Endothelial cell (in vitro differentiated cells): ENCODE data around the gene ZCCHC18. TPM values are rescaled to one million over a fixed set of nuclear protein-coding genes. Genes with fewer than 3 reads are reported as not detected.
A peak's percentile ranks its signal among the peaks of the same experiment; 100 is the strongest.

Experiments used
- DNase-seq: peaks from one replicate; pipeline ENCODE4 v3.0.0; 2021; ENCODE audit warnings: low spot score
- H3K27ac Mint-ChIP-seq: one replicate; pipeline ENCODE4 v1.8.0; 2021; ENCODE audit warnings: mixed read lengths, inconsistent platforms; ENCODE audit not compliant: unreplicated experiment
- H3K27me3 Mint-ChIP-seq: one replicate; pipeline ENCODE4 v1.8.0; 2021; ENCODE audit warnings: mild to moderate bottlenecking, moderate library complexity, mixed read lengths, inconsistent platforms; ENCODE audit not compliant: unreplicated experiment
- H3K36me3 Mint-ChIP-seq: one replicate; pipeline ENCODE4 v1.8.0; 2021; ENCODE audit warnings: mild to moderate bottlenecking, low read depth, mixed read lengths, inconsistent platforms; ENCODE audit not compliant: unreplicated experiment
- H3K4me1 Mint-ChIP-seq: one replicate; pipeline ENCODE4 v1.8.0; 2021; ENCODE audit warnings: mild to moderate bottlenecking, mixed read lengths, inconsistent platforms; ENCODE audit not compliant: unreplicated experiment
- H3K4me3 Mint-ChIP-seq: one replicate; pipeline ENCODE4 v1.8.0; 2021; ENCODE audit warnings: mild to moderate bottlenecking, mixed read lengths, inconsistent platforms; ENCODE audit not compliant: unreplicated experiment
- H3K9me3 Mint-ChIP-seq: one replicate; pipeline ENCODE4 v1.8.0; 2021; ENCODE audit warnings: mixed read lengths, inconsistent platforms; ENCODE audit not compliant: unreplicated experiment
- total RNA-seq: library from RNA; stranded (reverse); fragmentation: NEBNext Ultra II Directional; extraction: Animal tissue kit (Norgen Biotek cat#: 25700); gene quantifications from one replicate; pipeline ENCODE4 v1.2.1, GENCODE V29; 2021; ENCODE audit not compliant: unreplicated experiment
- TF ChIP-seq, protein P1 (sequence below): fragments of 200-600 bp; sonication (generic); IDR thresholded peaks from one replicate; pipeline ENCODE4 v1.5.0; 2021; ENCODE audit warnings: antibody characterized with exemption; ENCODE audit not compliant: unreplicated experiment

The ZCCHC18 gene
- total RNA-seq, 1 donor from 2014 or later: 3.6 TPM

- DNase-seq: no peak
- no peaks in the 10 kb centered on the region for H3K36me3 Mint-ChIP-seq
These were observed 6.4 kb downstream of the ZCCHC18 start for GRCh38 chrX:104118765-104119164.

GRCh38 chrX:104122829-104123228 lies 10.5 kb downstream of the ZCCHC18 start:
- TF ChIP-seq, protein P1, sequence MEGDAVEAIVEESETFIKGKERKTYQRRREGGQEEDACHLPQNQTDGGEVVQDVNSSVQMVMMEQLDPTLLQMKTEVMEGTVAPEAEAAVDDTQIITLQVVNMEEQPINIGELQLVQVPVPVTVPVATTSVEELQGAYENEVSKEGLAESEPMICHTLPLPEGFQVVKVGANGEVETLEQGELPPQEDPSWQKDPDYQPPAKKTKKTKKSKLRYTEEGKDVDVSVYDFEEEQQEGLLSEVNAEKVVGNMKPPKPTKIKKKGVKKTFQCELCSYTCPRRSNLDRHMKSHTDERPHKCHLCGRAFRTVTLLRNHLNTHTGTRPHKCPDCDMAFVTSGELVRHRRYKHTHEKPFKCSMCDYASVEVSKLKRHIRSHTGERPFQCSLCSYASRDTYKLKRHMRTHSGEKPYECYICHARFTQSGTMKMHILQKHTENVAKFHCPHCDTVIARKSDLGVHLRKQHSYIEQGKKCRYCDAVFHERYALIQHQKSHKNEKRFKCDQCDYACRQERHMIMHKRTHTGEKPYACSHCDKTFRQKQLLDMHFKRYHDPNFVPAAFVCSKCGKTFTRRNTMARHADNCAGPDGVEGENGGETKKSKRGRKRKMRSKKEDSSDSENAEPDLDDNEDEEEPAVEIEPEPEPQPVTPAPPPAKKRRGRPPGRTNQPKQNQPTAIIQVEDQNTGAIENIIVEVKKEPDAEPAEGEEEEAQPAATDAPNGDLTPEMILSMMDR: no peak
- no peak for DNase-seq
- H3K9me3 Mint-ChIP-seq: no peaks in the 10 kb centered on the region
- H3K4me1 Mint-ChIP-seq: peaks cover 10% of the 10 kb centered on the region
- no peaks in the 10 kb centered on the region for H3K36me3 Mint-ChIP-seq
- no peak overlapping the region for H3K4me3 Mint-ChIP-seq
- peak overlapping the region; percentile 74 for H3K27ac Mint-ChIP-seq
- H3K27me3 Mint-ChIP-seq: peaks cover under 1% of the 10 kb centered on the region

More at GRCh38 chrX:104118765-104119164, 6.4 kb downstream of the ZCCHC18 start:
- H3K9me3 Mint-ChIP-seq: no peaks in the 10 kb centered on the region
- H3K27me3 Mint-ChIP-seq: peaks cover 2% of the 10 kb centered on the region
- no peak overlapping the region for H3K27ac Mint-ChIP-seq
- peaks cover 10% of the 10 kb centered on the region for H3K4me1 Mint-ChIP-seq
- TF ChIP-seq, protein P1: no peak
- no peak overlapping the region for H3K4me3 Mint-ChIP-seq

- DNase-seq: no peak
- peaks cover 5% of the 10 kb centered on the region for H3K36me3 Mint-ChIP-seq
- H3K9me3 Mint-ChIP-seq: no peaks in the 10 kb centered on the region
- H3K27me3 Mint-ChIP-seq: peaks cover 1% of the 10 kb centered on the region
- H3K4me1 Mint-ChIP-seq: peaks cover 10% of the 10 kb centered on the region
- H3K27ac Mint-ChIP-seq: no peak overlapping the region
- H3K4me3 Mint-ChIP-seq: no peak overlapping the region
- TF ChIP-seq, protein P1: no peak
These were observed 14.5 kb downstream of the ZCCHC18 start for GRCh38 chrX:104126856-104127255.

GRCh38 chrX:104130808-104131207 lies 18.5 kb downstream of the ZCCHC18 start:
- DNase-seq: no peak
- no peak overlapping the region for H3K27ac Mint-ChIP-seq
- peaks cover 5% of the 10 kb centered on the region for H3K36me3 Mint-ChIP-seq
- H3K4me1 Mint-ChIP-seq: peaks cover 4% of the 10 kb centered on the region
- no peaks in the 10 kb centered on the region for H3K9me3 Mint-ChIP-seq
- TF ChIP-seq, protein P1: no peak
- H3K27me3 Mint-ChIP-seq: peaks cover 1% of the 10 kb centered on the region
- peak overlapping the region; percentile 47 for H3K4me3 Mint-ChIP-seq

GRCh38 chrX:104134583-104135261 lies 22.4 kb downstream of the ZCCHC18 start:
- Mint-ChIP-seq H3K27ac (no peak overlapping the region), H3K4me1 (peaks cover 4% of the 10 kb centered on the region)

More at GRCh38 chrX:104134583-104135261, 22.4 kb downstream of the ZCCHC18 start:
- H3K27me3 Mint-ChIP-seq: peaks cover 1% of the 10 kb centered on the region
- peak overlapping the region; percentile 50 for H3K4me3 Mint-ChIP-seq
- no peak for DNase-seq
- TF ChIP-seq, protein P1: no peak
- peaks cover 5% of the 10 kb centered on the region for H3K36me3 Mint-ChIP-seq
- H3K9me3 Mint-ChIP-seq: no peaks in the 10 kb centered on the region
